Erythroblast (primary cell): Measurements from ENCODE around the gene VAMP2.

Experiments used
- DNase-seq, 2 experiments: peaks; one replicate each; lab custom pipeline; 2025; lab: John Stamatoyannopoulos, UW
- GATA1 ChIP-seq: IDR thresholded peaks from 2 replicates; pipeline ENCODE4 v1.6.1; 2011; ENCODE audit warnings: low read depth, mild to moderate bottlenecking, control low read depth, low read length, moderate library complexity
- POLR2A ChIP-seq: IDR thresholded peaks from 2 replicates; pipeline ENCODE4 v1.6.1; 2011; ENCODE audit warnings: mild to moderate bottlenecking, low read length

VAMP2 gene

GRCh38 chr17:8122924-8123694 lies 39.6 kb downstream of the VAMP2 start:
- TF ChIP-seq GATA1 (no peak), POLR2A (no peak)
- DNase-seq, result no peak

GRCh38 chr17:8122422-8122923 lies 40.3 kb downstream of the VAMP2 start:
- no peak for TF ChIP-seq GATA1
- TF ChIP-seq POLR2A, result no peak
- DNase-seq, result no peak

DNA sequence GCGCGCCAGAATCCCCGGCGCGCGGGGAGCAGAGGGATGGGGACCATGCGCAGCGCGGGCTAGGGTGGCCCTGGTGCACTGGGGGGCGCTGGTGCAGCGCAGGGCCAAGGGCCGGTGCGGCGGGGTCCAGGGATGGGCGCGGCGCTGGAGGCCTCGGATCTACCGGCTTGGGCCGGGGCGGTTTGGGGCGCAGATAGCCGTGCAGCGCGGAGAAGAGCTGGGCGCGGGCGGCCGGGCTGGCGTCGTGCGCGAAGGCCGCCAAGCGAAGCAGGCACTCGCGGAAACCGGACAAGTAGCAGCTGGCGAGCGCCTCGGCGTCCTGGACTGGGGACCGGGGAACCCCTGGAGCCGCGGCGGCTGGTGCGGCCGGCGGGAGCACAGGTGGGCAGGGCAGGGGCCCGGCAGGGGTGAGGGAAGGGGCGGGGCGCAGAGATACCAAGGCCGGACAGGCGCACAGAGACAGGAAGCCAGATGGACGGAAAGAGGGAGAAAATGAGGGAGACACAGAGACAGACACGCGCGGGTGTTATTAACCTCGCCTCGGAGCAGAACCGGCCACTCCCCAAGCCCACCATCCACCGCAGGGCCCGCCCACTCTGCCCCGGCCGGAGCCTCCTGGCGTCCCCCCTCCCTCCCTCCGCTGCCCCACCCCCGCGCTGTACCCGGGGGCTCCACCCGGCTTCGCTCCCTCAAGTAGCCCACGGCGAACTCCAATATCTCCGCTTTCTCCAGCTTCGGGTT lies 40.9 kb downstream of the VAMP2 start:
- DNase-seq, result peak; percentile 79 to 81
- TF ChIP-seq POLR2A (no peak), GATA1 (no peak)

DNA sequence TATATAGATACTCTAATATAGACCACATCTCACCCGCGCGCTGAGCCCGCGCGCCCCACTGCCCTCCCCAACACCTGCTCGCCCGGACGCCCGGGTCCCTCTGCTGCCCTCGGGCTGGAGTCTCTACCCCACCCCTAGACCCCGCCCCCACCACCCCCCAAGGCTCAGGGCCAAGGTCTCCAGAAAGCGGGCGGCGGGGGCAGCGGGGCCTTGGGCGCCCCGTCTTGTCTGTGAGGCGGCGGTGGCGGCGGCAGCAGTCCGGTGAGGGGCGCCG lies 41.4 kb downstream of the VAMP2 start:
- no peak for DNase-seq
- TF ChIP-seq POLR2A, result no peak
- no peak for TF ChIP-seq GATA1

GRCh38 chr17:8120520-8121406 lies 42.0 kb downstream of the VAMP2 start:
- peak; percentile 90 to 91 for DNase-seq
- no peak for TF ChIP-seq POLR2A
- no peak for TF ChIP-seq GATA1

GRCh38 chr17:8119581-8120519 lies 42.9 kb downstream of the VAMP2 start:
- DNase-seq, result peak; percentile 94 to 98
- no peak for TF ChIP-seq POLR2A
- TF ChIP-seq GATA1, result no peak

DNA sequence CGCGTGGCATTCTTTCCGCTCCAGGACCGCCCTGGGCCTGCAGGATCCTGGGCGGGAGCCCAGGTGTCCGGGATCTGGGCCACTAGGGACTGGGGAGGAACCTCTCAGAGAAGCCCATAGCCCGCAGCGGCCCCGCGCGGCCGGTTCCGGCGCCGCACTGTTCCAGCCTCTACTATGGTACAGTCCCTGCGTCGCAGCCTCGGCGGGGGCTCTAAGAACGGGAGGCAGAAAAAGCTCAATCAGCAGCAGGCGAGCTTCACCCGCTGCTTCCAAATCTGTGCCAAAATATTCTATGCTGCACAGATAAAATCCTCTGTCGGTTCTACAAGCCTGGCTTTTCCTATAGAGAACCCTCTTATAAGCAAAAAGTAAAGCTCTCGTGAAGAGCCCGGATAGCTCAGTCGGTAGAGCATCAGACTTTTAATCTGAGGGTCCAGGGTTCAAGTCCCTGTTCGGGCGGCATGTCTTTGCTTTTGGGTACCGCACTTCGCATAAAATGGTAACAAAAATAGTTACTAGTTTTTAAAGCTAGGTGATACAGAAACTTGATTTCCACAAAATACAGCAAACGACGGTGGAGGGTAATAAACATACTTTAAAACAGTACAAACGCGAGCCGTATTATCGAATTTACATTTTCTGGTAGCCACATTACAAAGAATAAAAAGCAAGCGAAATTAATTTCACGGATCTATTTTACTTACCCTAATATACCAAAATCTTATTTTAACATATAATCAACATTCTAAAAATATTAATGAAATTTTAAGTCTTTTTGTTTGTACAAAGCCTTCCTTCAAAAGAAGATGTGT lies 43.8 kb downstream of the VAMP2 start:
- DNase-seq, result peak; percentile 86 to 94
- TF ChIP-seq GATA1, result no peak
- TF ChIP-seq POLR2A, result no peak

GRCh38 chr17:8117980-8118768 lies 44.6 kb downstream of the VAMP2 start, which contains the start of gene ALOXE3:
Gene ALOXE3 (minus strand): TSS chr17:8118514. CDS start chr17:8117990, 524 bp downstream.
- peak; percentile 50 to 74 for DNase-seq
- TF ChIP-seq POLR2A, result no peak
- TF ChIP-seq GATA1, result no peak

GRCh38 chr17:8117367-8117979 lies 45.3 kb downstream of the VAMP2 start:
- DNase-seq, result no peak

DNA sequence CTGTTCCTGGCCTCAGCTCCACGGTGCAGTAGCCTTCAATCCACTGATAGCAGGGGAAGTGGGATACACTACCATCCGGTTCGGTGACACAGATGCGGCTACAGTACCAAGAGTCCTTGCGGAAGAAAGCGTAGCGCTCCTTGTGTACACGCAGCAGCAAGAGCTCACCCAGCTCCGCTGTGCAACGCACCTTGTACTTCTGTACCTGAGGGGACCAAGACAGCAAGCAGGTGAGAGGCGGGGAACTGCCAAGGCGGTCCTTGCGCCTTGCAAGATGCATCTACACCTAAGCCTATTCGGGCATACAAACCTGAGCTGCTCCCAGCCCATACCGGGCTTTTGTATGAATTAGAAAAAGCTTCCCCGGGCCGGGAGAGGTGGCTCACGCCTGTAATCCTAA lies 46.0 kb downstream of the VAMP2 start:
- TF ChIP-seq POLR2A (no peak), GATA1 (no peak)
- no peak for DNase-seq

More at GRCh38 chr17:8117367-8117979, 45.3 kb downstream of the VAMP2 start:
- TF ChIP-seq GATA1 (no peak), POLR2A (no peak)

DNA sequence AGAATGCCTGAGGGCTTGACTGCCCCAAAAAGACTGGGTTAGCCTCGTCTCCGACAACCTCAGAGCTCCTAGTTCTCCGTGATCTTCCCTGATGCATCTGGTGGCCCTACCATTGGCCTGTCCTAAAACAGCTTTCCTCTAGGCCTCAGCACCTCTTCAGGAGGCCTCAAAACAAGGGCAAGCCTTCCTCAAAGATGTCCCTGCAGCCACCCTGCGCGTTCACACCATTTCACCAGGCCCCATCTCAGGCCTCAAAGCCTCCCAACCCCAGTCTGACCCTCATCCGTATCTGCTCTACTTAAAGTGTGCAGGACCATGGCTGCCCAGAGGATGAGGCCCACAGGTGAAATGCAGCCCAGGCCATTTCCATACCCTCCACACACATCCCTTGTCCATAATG lies 51.8 kb downstream of the VAMP2 start:
- DNase-seq, result no peak
- TF ChIP-seq POLR2A (no peak), GATA1 (no peak)

GRCh38 chr17:8110456-8110804 lies 52.3 kb downstream of the VAMP2 start:
- no peak for DNase-seq
- TF ChIP-seq POLR2A (no peak), GATA1 (no peak)
